Liver (tissue), 9 donors: ENCODE data around the gene DCAF8. TPM values are rescaled to one million over a fixed set of nuclear protein-coding genes. Genes with fewer than 3 reads are reported as not detected.

Source experiments
- DNase-seq: peaks from one replicate; pipeline ENCODE4 v3.0.0-alpha.2; 2017; ENCODE audit warnings: low spot score
- H3K27ac ChIP-seq, 2 donors: one replicate each; pipeline ENCODE4 v1.7.0; 2013; ENCODE audit warnings: inconsistent platforms in 2 of 2, low read length in 2 of 2, control low read depth in 1 of 2, low read depth in 1 of 2, mild to moderate bottlenecking in 1 of 2
- H3K27me3 ChIP-seq, 4 donors: one replicate each; pipeline versions ENCODE4 v1.6.1 to v1.7.0; 2013; ENCODE audit warnings: low read length in 3 of 4, inconsistent platforms in 1 of 4, mild to moderate bottlenecking in 1 of 4, moderate library complexity in 1 of 4; ENCODE audit not compliant: control insufficient read depth in 4 of 4, insufficient read depth in 4 of 4
- H3K36me3 ChIP-seq, 4 donors: one replicate each; pipeline versions ENCODE4 v1.6.1 to v1.7.0; 2013; ENCODE audit warnings: low read length in 3 of 4, mild to moderate bottlenecking in 3 of 4, low read depth in 1 of 4, moderate library complexity in 1 of 4; ENCODE audit not compliant: control insufficient read depth in 4 of 4, insufficient read depth in 3 of 4
- H3K4me1 ChIP-seq, 4 donors: one replicate each; pipeline versions ENCODE4 v1.6.1 to v1.7.0; 2013; ENCODE audit warnings: low read length in 3 of 4, mild to moderate bottlenecking in 3 of 4, moderate library complexity in 1 of 4; ENCODE audit not compliant: control insufficient read depth in 4 of 4, insufficient read depth in 4 of 4
- H3K4me3 ChIP-seq, 3 donors: one replicate each; pipeline versions ENCODE4 v1.6.1 to v1.7.0; 2013; ENCODE audit warnings: low read length in 3 of 3, control low read depth in 1 of 3, low read depth in 1 of 3, mild to moderate bottlenecking in 1 of 3
- H3K9ac ChIP-seq, 2 donors: one replicate each; pipeline ENCODE4 v1.7.0; 2013; ENCODE audit warnings: low read length in 2 of 2, mild to moderate bottlenecking in 2 of 2, moderate library complexity in 2 of 2, control low read depth in 1 of 2, low read depth in 1 of 2
- H3K9me3 ChIP-seq, 4 donors: one replicate each; pipeline versions ENCODE4 v1.6.1 to v1.7.0; 2013; ENCODE audit warnings: low read length in 3 of 4; ENCODE audit not compliant: control insufficient read depth in 4 of 4
- EGR1 ChIP-seq, 2 donors: IDR thresholded peaks; 2 replicates each; pipeline ENCODE4 v1.6.1; 2016 to 2018; ENCODE audit warnings: antibody characterized with exemption in 2 of 2, low read depth in 2 of 2
- FOXA1 ChIP-seq: IDR thresholded peaks from 2 replicates; pipeline ENCODE4 v1.6.1; 2016; ENCODE audit warnings: antibody characterized with exemption
- FOXA2 ChIP-seq: IDR thresholded peaks from 2 replicates; pipeline ENCODE4 v1.6.1; 2016; ENCODE audit warnings: antibody characterized with exemption
- GABPA ChIP-seq, 2 donors: IDR thresholded peaks in 1 of 2; conservative IDR thresholded peaks in 1 of 2; 2 replicates each; pipeline ENCODE4 v1.6.1; 2016; ENCODE audit warnings: antibody characterized with exemption in 2 of 2, mild to moderate bottlenecking in 1 of 2, moderate library complexity in 1 of 2
- HNF4G ChIP-seq: IDR thresholded peaks from 2 replicates; pipeline ENCODE4 v1.6.1; 2016; ENCODE audit warnings: antibody characterized with exemption
- JUND ChIP-seq, 2 donors: IDR thresholded peaks; 2 replicates each; pipeline ENCODE4 v1.6.1; 2016; ENCODE audit warnings: antibody characterized with exemption in 2 of 2
- NR2F2 ChIP-seq: IDR thresholded peaks from 2 replicates; pipeline ENCODE4 v1.6.1; 2016; ENCODE audit warnings: antibody characterized with exemption
- RAD21 ChIP-seq, 2 donors: IDR thresholded peaks; 2 replicates each; pipeline ENCODE4 v1.6.1; 2016; ENCODE audit warnings: antibody characterized with exemption in 2 of 2, mild to moderate bottlenecking in 2 of 2
- RXRA ChIP-seq, 2 donors: IDR thresholded peaks; 2 replicates each; pipeline ENCODE4 v1.6.1; 2017 to 2018; ENCODE audit warnings: antibody characterized with exemption in 2 of 2, mild to moderate bottlenecking in 1 of 2
- SP1 ChIP-seq: IDR thresholded peaks from 2 replicates; pipeline ENCODE4 v1.6.1; 2018; ENCODE audit warnings: antibody characterized with exemption, mild to moderate bottlenecking
- TAF1 ChIP-seq: conservative IDR thresholded peaks from 2 replicates; pipeline ENCODE4 v1.6.1; 2016; ENCODE audit warnings: antibody characterized with exemption, mild to moderate bottlenecking
- YY1 ChIP-seq: IDR thresholded peaks from 2 replicates; pipeline ENCODE4 v1.6.1; 2016; ENCODE audit warnings: antibody characterized with exemption, mild to moderate bottlenecking
- WGBS: extraction: QIAGEN DNeasy Blood & Tissue Kit; methylation state at CpG from one replicate; pipeline ENCODE4 v1.1.7; 2013; 5-methylcytosine and 5-hydroxymethylcytosine counted together
- polyA plus RNA-seq, 2 donors: library from polyadenylated mRNA; stranded (reverse) in 1 of 2; unstranded in 1 of 2; fragments of 200-250 nt in 1 of 2; fragments of >200 nt in 1 of 2; fragmentation: Nextera tagmentation in 1 of 2; extraction: Ambion mirVana in 1 of 2; gene quantifications; one replicate each; pipeline versions ENCODE4 v1.2.1 to v1.2.3, GENCODE V29; 2013 to 2015
- total RNA-seq, 2 donors: library from RNA; depleted of rRNA; stranded (reverse); fragments of >200 nt; gene quantifications; one replicate each; pipeline ENCODE4 v1.2.3, GENCODE V29; 2014
- TF ChIP-seq, protein P1 (sequence below): IDR thresholded peaks from 2 replicates; pipeline ENCODE4 v1.6.1; 2016; ENCODE audit warnings: antibody characterized with exemption, mild to moderate bottlenecking
- TF ChIP-seq, protein P2 (sequence below): IDR thresholded peaks from 2 replicates; pipeline ENCODE4 v1.6.1; 2016; ENCODE audit warnings: antibody characterized with exemption
- TF ChIP-seq, protein P3 (sequence below): IDR thresholded peaks from 2 replicates; pipeline ENCODE4 v1.6.1; 2016; ENCODE audit warnings: antibody characterized with exemption
- TF ChIP-seq, protein P4 (sequence below): fragments of 150-350 bp; IDR thresholded peaks from 2 replicates; pipeline ENCODE4 v1.5.1; 2017; ENCODE audit warnings: improper control_type of control experiment, low read depth, low read length; ENCODE audit not compliant: missing input control
- TF ChIP-seq, protein P5 (sequence below): IDR thresholded peaks from 2 replicates; pipeline ENCODE4 v1.6.1; 2016; ENCODE audit warnings: antibody characterized with exemption
- donor health status: healthy.
- donor health status: healthy.
- donor health status: healthy.
- donor health status: healthy.
- donor health status: healthy.

Gene DCAF8
- total and polyA plus RNA-seq, 4 donors = 80.3 to 199 (median 102) TPM

DNA sequence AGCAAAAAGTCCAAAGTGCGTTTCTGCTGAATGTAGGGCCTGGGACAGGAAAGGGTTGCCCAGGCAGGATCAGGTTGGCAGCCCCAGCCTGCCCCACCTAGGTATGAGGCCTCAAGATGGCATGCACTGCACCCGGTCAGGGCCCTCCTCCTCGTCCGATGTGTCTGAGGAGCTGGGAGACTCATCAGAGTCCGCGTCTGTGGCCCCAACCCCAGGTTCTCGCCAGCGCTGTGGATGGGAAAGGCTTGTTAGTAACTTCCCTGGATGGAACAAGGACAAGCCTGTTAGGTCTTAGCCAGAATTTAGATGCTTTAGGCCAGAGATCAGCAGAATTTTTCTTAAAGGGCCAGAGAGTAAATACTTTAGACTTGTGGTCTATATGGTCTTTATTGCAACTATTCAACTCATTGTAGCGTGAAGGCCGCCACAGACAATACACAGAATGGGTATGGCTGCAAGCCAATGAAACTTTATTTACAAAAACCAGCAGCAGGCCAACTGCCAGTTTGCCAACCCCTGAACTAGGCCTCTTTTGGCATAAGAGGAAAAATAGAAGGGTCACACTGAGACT lies 44.8 kb downstream of the DCAF8 start:
- Histone ChIP-seq H3K27ac (no peak overlapping the region), H3K9ac (no peak overlapping the region), H3K36me3 (peaks cover 17 to 85% (median 66%) of the 10 kb centered on the region in 4 donors), H3K9me3 (no peaks in the 10 kb centered on the region), H3K4me1 (peaks cover 0 to 20% (median 14%) of the 10 kb centered on the region in 4 donors), H3K27me3 (no peaks in the 10 kb centered on the region), H3K4me3 (no peak overlapping the region)
- no peak for DNase-seq
- 75% methylated on average over 10 of the region's 10 CpGs for WGBS
- TF ChIP-seq, protein P1, sequence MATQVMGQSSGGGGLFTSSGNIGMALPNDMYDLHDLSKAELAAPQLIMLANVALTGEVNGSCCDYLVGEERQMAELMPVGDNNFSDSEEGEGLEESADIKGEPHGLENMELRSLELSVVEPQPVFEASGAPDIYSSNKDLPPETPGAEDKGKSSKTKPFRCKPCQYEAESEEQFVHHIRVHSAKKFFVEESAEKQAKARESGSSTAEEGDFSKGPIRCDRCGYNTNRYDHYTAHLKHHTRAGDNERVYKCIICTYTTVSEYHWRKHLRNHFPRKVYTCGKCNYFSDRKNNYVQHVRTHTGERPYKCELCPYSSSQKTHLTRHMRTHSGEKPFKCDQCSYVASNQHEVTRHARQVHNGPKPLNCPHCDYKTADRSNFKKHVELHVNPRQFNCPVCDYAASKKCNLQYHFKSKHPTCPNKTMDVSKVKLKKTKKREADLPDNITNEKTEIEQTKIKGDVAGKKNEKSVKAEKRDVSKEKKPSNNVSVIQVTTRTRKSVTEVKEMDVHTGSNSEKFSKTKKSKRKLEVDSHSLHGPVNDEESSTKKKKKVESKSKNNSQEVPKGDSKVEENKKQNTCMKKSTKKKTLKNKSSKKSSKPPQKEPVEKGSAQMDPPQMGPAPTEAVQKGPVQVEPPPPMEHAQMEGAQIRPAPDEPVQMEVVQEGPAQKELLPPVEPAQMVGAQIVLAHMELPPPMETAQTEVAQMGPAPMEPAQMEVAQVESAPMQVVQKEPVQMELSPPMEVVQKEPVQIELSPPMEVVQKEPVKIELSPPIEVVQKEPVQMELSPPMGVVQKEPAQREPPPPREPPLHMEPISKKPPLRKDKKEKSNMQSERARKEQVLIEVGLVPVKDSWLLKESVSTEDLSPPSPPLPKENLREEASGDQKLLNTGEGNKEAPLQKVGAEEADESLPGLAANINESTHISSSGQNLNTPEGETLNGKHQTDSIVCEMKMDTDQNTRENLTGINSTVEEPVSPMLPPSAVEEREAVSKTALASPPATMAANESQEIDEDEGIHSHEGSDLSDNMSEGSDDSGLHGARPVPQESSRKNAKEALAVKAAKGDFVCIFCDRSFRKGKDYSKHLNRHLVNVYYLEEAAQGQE = no peak
- no peak for TF ChIP-seq JUND (IDR thresholded peaks at IDR 0.05)
- no peak for TF ChIP-seq HNF4G
- TF ChIP-seq GABPA (IDR thresholded peaks at IDR 0.05 in 1 of 2, conservative IDR thresholded peaks at IDR 0.05 in 1 of 2) = no peak
- no peak for TF ChIP-seq SP1
- no peak for TF ChIP-seq RXRA (IDR thresholded peaks at IDR 0.05)
- no peak for TF ChIP-seq EGR1 (IDR thresholded peaks at IDR 0.05; ENCODE audit: low read depth in 2 of 2)

DNA sequence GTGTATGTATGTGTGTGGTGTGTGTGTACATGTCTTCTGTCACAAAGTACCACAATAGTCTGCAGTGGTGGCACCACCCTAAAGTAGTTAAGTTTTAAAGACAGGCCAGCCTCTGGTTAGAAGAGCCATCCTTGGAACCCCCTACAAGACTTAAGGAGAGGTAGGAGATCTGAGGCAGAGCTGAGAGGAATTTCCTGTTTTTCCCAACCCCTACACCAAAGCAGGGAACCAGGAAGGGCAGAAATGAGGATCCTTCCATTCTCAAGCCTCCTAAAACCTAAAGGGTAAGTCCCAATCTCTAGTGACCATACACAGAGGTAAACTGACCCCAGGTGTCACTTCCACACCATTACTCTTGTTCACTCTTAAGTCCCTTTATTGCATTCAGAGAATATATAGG lies 46.0 kb downstream of the DCAF8 start:
- H3K9ac ChIP-seq = no peak overlapping the region
- H3K36me3 ChIP-seq = peaks cover 17 to 83% (median 58%) of the 10 kb centered on the region in 4 donors
- no peaks in the 10 kb centered on the region for H3K27me3 ChIP-seq
- no peak overlapping the region for H3K27ac ChIP-seq
- H3K4me3 ChIP-seq = no peak overlapping the region
- H3K9me3 ChIP-seq = no peaks in the 10 kb centered on the region
- H3K4me1 ChIP-seq = peaks cover 0 to 20% (median 13%) of the 10 kb centered on the region in 4 donors
- DNase-seq = no peak
- TF ChIP-seq JUND (IDR thresholded peaks at IDR 0.05) (no peak), RAD21 (IDR thresholded peaks at IDR 0.05) (no peak), YY1 (no peak), GABPA (IDR thresholded peaks at IDR 0.05 in 1 of 2, conservative IDR thresholded peaks at IDR 0.05 in 1 of 2) (no peak), TAF1 (no peak), FOXA1 (no peak), EGR1 (IDR thresholded peaks at IDR 0.05; ENCODE audit: low read depth in 2 of 2) (no peak), FOXA2 (no peak), RXRA (IDR thresholded peaks at IDR 0.05) (no peak), HNF4G (no peak), NR2F2 (no peak), SP1 (no peak)
- TF ChIP-seq, protein P2, sequence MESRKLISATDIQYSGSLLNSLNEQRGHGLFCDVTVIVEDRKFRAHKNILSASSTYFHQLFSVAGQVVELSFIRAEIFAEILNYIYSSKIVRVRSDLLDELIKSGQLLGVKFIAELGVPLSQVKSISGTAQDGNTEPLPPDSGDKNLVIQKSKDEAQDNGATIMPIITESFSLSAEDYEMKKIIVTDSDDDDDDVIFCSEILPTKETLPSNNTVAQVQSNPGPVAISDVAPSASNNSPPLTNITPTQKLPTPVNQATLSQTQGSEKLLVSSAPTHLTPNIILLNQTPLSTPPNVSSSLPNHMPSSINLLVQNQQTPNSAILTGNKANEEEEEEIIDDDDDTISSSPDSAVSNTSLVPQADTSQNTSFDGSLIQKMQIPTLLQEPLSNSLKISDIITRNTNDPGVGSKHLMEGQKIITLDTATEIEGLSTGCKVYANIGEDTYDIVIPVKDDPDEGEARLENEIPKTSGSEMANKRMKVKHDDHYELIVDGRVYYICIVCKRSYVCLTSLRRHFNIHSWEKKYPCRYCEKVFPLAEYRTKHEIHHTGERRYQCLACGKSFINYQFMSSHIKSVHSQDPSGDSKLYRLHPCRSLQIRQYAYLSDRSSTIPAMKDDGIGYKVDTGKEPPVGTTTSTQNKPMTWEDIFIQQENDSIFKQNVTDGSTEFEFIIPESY = no peak
- TF ChIP-seq, protein P3, sequence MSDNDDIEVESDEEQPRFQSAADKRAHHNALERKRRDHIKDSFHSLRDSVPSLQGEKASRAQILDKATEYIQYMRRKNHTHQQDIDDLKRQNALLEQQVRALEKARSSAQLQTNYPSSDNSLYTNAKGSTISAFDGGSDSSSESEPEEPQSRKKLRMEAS = no peak
- TF ChIP-seq, protein P4, sequence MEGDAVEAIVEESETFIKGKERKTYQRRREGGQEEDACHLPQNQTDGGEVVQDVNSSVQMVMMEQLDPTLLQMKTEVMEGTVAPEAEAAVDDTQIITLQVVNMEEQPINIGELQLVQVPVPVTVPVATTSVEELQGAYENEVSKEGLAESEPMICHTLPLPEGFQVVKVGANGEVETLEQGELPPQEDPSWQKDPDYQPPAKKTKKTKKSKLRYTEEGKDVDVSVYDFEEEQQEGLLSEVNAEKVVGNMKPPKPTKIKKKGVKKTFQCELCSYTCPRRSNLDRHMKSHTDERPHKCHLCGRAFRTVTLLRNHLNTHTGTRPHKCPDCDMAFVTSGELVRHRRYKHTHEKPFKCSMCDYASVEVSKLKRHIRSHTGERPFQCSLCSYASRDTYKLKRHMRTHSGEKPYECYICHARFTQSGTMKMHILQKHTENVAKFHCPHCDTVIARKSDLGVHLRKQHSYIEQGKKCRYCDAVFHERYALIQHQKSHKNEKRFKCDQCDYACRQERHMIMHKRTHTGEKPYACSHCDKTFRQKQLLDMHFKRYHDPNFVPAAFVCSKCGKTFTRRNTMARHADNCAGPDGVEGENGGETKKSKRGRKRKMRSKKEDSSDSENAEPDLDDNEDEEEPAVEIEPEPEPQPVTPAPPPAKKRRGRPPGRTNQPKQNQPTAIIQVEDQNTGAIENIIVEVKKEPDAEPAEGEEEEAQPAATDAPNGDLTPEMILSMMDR = no peak
- TF ChIP-seq, protein P5, sequence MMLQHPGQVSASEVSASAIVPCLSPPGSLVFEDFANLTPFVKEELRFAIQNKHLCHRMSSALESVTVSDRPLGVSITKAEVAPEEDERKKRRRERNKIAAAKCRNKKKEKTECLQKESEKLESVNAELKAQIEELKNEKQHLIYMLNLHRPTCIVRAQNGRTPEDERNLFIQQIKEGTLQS = no peak
- TF ChIP-seq, protein P1 = no peak
